ENCODE measurements around the gene NANOS3. TPM values are rescaled to one million over a fixed set of nuclear protein-coding genes. Genes with fewer than 3 reads are reported as not detected.

NANOS3 gene
- total and polyA plus RNA-seq, 9 of the 15 experiments (the other 6 are each of a cell fraction or from before 2014, with no cell fraction given), result not detected

GRCh38 chr19:13839130-13839937 is 37.6 kb upstream of the NANOS3 start (continued):
- TF ChIP-seq MBD2 (IDR thresholded peaks at IDR 0.05; ENCODE audit: borderline replicate concordance, low read depth) (no peak), TBP (optimal IDR thresholded peaks at IDR 0.05; ENCODE audit: low read depth, low read length) (no peak), HDGF (IDR thresholded peaks at IDR 0.05) (0 out of 2 replicates have a peak, but pooled peaks have one; percentile 21), TCF7 (IDR thresholded peaks at IDR 0.05; ENCODE audit: borderline replicate concordance) (0 out of 2 replicates have a peak, but pooled peaks have one; percentile 50), EP300 (IDR thresholded peaks at IDR 0.05; ENCODE audit: low read length) (peak; percentile 51), KDM1A (IDR thresholded peaks at IDR 0.05) (no peak), ZNF583 (CRISPR knock-in tag; IDR thresholded peaks at IDR 0.05) (0 out of 2 replicates have a peak, but pooled peaks have one; percentile 15), CXXC5 (CRISPR knock-in tag; IDR thresholded peaks at IDR 0.05) (no peak; the same call in 1 of the 2 replicates), NUFIP1 (IDR thresholded peaks at IDR 0.05; ENCODE audit: partially characterized antibody) (no peak), E2F4 (CRISPR knock-in tag; IDR thresholded peaks at IDR 0.05; ENCODE audit: low read depth) (no peak), ZNF449 (CRISPR knock-in tag; IDR thresholded peaks at IDR 0.05) (no peak), KAT8 (IDR thresholded peaks at IDR 0.05; ENCODE audit: low read depth) (peak; percentile 61; the same call in 1 of the 2 replicates), ATF6 (CRISPR knock-in tag; IDR thresholded peaks at IDR 0.05) (no peak), ESRRA (IDR thresholded peaks at IDR 0.05; ENCODE audit: borderline replicate concordance, low read depth) (no peak), ZNF282 (CRISPR knock-in tag; IDR thresholded peaks at IDR 0.05) (0 out of 2 replicates have a peak, but pooled peaks have one; percentile 84), ZNF347 (CRISPR knock-in tag; IDR thresholded peaks at IDR 0.05; ENCODE audit: low read depth) (no peak), E2F3 (CRISPR knock-in tag; IDR thresholded peaks at IDR 0.05) (no peak), YBX1 (IDR thresholded peaks at IDR 0.05) (no peak), XRCC4 (IDR thresholded peaks at IDR 0.05; ENCODE audit: extremely low read depth, insufficient read depth, insufficient read length) (no peak), RBM15 (IDR thresholded peaks at IDR 0.05; ENCODE audit: insufficient read depth, low read length) (no peak), ZNF644 (tag; IDR thresholded peaks at IDR 0.05; ENCODE audit: low read depth) (no peak)
